WTC11 (cell line): ENCODE data around the gene KRTAP10-6. TPM values are rescaled to one million over a fixed set of nuclear protein-coding genes. Genes with fewer than 3 reads are reported as not detected.

ENCODE experiments used
- ATAC-seq: fragments of 200-7000 bp; cut with Tn5 transposase; 2 replicates; pipeline ENCODE4 v1.10.0; 2021; ENCODE audit warnings: mild to moderate bottlenecking, moderate library complexity
- CTCF ChIA-PET: fragments of 300-600 bp; sonication (Branson Sonifier 250); formaldehyde crosslinking; loops from one replicate; lab custom pipeline; 2021; ENCODE audit warnings: antibody characterized with exemption; lab: Charles Lee
- POLR2A ChIA-PET: fragments of 350-600 bp; sonication (Branson Sonifier 250); formaldehyde crosslinking; loops from one replicate; lab custom pipeline; 2021; ENCODE audit warnings: antibody characterized with exemption; lab: Charles Lee
- DNase-seq: peaks from one replicate; pipeline ENCODE4 v3.0.0; 2021; ENCODE audit warnings: low spot score
- H3K27ac Mint-ChIP-seq: 2 replicates; pipeline ENCODE4 v1.8.0; 2021; ENCODE audit warnings: mixed read lengths
- H3K27me3 Mint-ChIP-seq: 2 replicates; pipeline ENCODE4 v1.8.0; 2021; ENCODE audit warnings: low read depth, mild to moderate bottlenecking, moderate library complexity, mixed read lengths
- H3K36me3 Mint-ChIP-seq: 2 replicates; pipeline ENCODE4 v1.8.0; 2021; ENCODE audit warnings: mixed read lengths
- H3K4me1 Mint-ChIP-seq: 2 replicates; pipeline ENCODE4 v1.8.0; 2022; ENCODE audit warnings: mixed read lengths
- H3K4me3 Mint-ChIP-seq: 2 replicates; pipeline ENCODE4 v1.8.0; 2021; ENCODE audit warnings: mild to moderate bottlenecking, moderate library complexity, mixed read lengths
- H3K9me3 Mint-ChIP-seq: 2 replicates; pipeline ENCODE4 v1.8.0; 2021; ENCODE audit warnings: mixed read lengths
- E2F5 ChIP-seq: sonication (generic); formaldehyde crosslinking; IDR thresholded peaks from 2 replicates; pipeline ENCODE4 v1.8.1; 2022; ENCODE audit warnings: mild to moderate bottlenecking, moderate library complexity, missing genetic modification reagents
- FOXK1 ChIP-seq: sonication (generic); formaldehyde crosslinking; IDR thresholded peaks from 2 replicates; pipeline ENCODE4 v1.8.0; 2022; ENCODE audit warnings: mild to moderate bottlenecking, moderate library complexity, missing genetic modification reagents
- FOXP1 ChIP-seq: sonication (generic); formaldehyde crosslinking; IDR thresholded peaks from 2 replicates; pipeline ENCODE4 v1.8.0; 2022; ENCODE audit warnings: missing genetic modification reagents, mild to moderate bottlenecking, moderate library complexity, borderline replicate concordance
- MLX ChIP-seq: sonication (generic); formaldehyde crosslinking; IDR thresholded peaks from 2 replicates; pipeline ENCODE4 v1.8.1; 2023; ENCODE audit warnings: mild to moderate bottlenecking, missing genetic modification reagents, moderate library complexity
- NFATC4 ChIP-seq: fragments of 250-450 bp; sonication (Bioruptor Pico); IDR thresholded peaks from 2 replicates; pipeline ENCODE4 v1.9.0; 2021; ENCODE audit warnings: mild to moderate bottlenecking
- NR1H2 ChIP-seq: sonication (generic); formaldehyde crosslinking; IDR thresholded peaks from 2 replicates; pipeline ENCODE4 v1.9.0; 2021; ENCODE audit warnings: mild to moderate bottlenecking, moderate library complexity, missing genetic modification reagents
- NR3C1 ChIP-seq: sonication (generic); formaldehyde crosslinking; conservative IDR thresholded peaks from 2 replicates; pipeline ENCODE4 v1.8.1; 2023; ENCODE audit warnings: low read depth, mild to moderate bottlenecking, missing genetic modification reagents
- PRRX2 ChIP-seq: fragments of 250-450 bp; sonication (Bioruptor Pico); IDR thresholded peaks from 2 replicates; pipeline ENCODE4 v1.8.0; 2021; ENCODE audit warnings: mild to moderate bottlenecking
- SMAD4 ChIP-seq: sonication (generic); formaldehyde crosslinking; IDR thresholded peaks from 2 replicates; pipeline ENCODE4 v1.8.0; 2022; ENCODE audit warnings: mild to moderate bottlenecking, missing genetic modification reagents
- SP1 ChIP-seq: sonication (generic); formaldehyde crosslinking; conservative IDR thresholded peaks from 2 replicates; pipeline ENCODE4 v1.8.1; 2022; ENCODE audit warnings: missing genetic modification reagents
- TP53 ChIP-seq: sonication (generic); formaldehyde crosslinking; IDR thresholded peaks from 2 replicates; pipeline ENCODE4 v1.8.1; 2023; ENCODE audit warnings: mild to moderate bottlenecking, missing genetic modification reagents
- ZNF121 ChIP-seq: sonication (generic); formaldehyde crosslinking; IDR thresholded peaks from 2 replicates; pipeline ENCODE4 v1.8.0; 2023; ENCODE audit warnings: missing genetic modification reagents
- ZNF232 ChIP-seq: sonication (generic); formaldehyde crosslinking; IDR thresholded peaks from 2 replicates; pipeline ENCODE4 v1.8.0; 2022; ENCODE audit warnings: mild to moderate bottlenecking, missing genetic modification reagents
- ZNF281 ChIP-seq: sonication (generic); formaldehyde crosslinking; IDR thresholded peaks from 2 replicates; pipeline ENCODE4 v1.8.0; 2023; ENCODE audit warnings: mild to moderate bottlenecking, missing genetic modification reagents
- ZNF396 ChIP-seq: fragments of 250-450 bp; sonication (Bioruptor Pico); IDR thresholded peaks from 2 replicates; pipeline ENCODE4 v1.8.0; 2021; ENCODE audit warnings: mild to moderate bottlenecking, moderate library complexity, borderline replicate concordance
- ZNF425 ChIP-seq: fragments of 250-450 bp; sonication (Bioruptor Pico); conservative IDR thresholded peaks from 2 replicates; pipeline ENCODE4 v1.9.0; 2021; ENCODE audit warnings: mild to moderate bottlenecking
- total RNA-seq: library from RNA; stranded (reverse); gene quantifications from 3 replicates; pipeline ENCODE4 v1.2.3, GENCODE V29; 2021
- TF ChIP-seq, protein P1 (sequence below): sonication (generic); formaldehyde crosslinking; IDR thresholded peaks from 2 replicates; pipeline ENCODE4 v1.8.0; 2022; ENCODE audit warnings: mild to moderate bottlenecking, missing genetic modification reagents
- TF ChIP-seq, protein P2 (sequence below): fragments of 250-450 bp; sonication (Bioruptor Pico); IDR thresholded peaks from 2 replicates; pipeline ENCODE4 v2.1.2; 2022; ENCODE audit warnings: mild to moderate bottlenecking, moderate library complexity

KRTAP10-6 gene
- total RNA-seq, 1 experiment from 2014 or later = 0.17 TPM

DNA sequence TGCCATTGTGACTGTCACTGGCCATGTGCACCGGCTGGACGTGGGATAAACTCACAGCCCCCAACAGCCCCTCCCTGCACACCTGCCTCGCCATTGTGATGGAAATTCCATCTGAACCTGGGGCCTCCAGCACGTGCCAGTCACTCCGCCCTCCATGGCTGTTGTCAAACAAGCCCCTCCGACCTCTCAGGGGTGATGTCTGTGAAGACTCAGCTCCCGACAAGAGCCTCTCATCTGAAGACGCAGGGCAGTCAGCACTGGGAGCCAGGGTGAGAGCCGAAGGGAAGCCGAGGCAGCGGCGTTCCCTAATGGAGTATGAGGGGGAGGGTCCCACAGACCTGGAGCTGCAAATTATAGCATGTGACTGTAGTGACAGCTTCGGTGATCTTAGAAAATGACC lies 39.6 kb downstream of the KRTAP10-6 start (continued):
- TF ChIP-seq, protein P1, sequence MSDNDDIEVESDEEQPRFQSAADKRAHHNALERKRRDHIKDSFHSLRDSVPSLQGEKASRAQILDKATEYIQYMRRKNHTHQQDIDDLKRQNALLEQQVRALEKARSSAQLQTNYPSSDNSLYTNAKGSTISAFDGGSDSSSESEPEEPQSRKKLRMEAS (CRISPR knock-in tag) = peak; percentile 88
- peak; percentile 50; the same call in 1 of the 2 replicates for TF ChIP-seq FOXP1 (CRISPR knock-in tag)
- TF ChIP-seq ZNF281 (CRISPR knock-in tag) = no peak
- no peak for TF ChIP-seq ZNF425 (CRISPR knock-in tag)
- TF ChIP-seq TP53 (CRISPR knock-in tag) = no peak
- TF ChIP-seq MLX = no peak
- TF ChIP-seq, protein P2, sequence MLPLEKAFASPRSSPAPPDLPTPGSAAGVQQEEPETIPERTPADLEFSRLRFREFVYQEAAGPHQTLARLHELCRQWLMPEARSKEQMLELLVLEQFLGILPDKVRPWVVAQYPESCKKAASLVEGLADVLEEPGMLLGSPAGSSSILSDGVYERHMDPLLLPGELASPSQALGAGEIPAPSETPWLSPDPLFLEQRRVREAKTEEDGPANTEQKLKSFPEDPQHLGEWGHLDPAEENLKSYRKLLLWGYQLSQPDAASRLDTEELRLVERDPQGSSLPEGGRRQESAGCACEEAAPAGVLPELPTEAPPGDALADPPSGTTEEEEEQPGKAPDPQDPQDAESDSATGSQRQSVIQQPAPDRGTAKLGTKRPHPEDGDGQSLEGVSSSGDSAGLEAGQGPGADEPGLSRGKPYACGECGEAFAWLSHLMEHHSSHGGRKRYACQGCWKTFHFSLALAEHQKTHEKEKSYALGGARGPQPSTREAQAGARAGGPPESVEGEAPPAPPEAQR (CRISPR knock-in tag) = no peak
- no peak for TF ChIP-seq NR3C1 (CRISPR knock-in tag)
- 0 out of 2 replicates have a peak, but pooled peaks have one; percentile 27 for TF ChIP-seq ZNF232 (CRISPR knock-in tag)
- no peak for TF ChIP-seq NFATC4 (CRISPR knock-in tag)
- no peak for TF ChIP-seq ZNF396 (CRISPR knock-in tag)
- TF ChIP-seq ZNF121 (CRISPR knock-in tag) = no peak
- TF ChIP-seq E2F5 (CRISPR knock-in tag) = no peak
- TF ChIP-seq SMAD4 (CRISPR knock-in tag) = 0 out of 2 replicates have a peak, but pooled peaks have one; percentile 32
- TF ChIP-seq FOXK1 (CRISPR knock-in tag) = 0 out of 2 replicates have a peak, but pooled peaks have one; percentile 38
- no peak for TF ChIP-seq SP1 (CRISPR knock-in tag)
- TF ChIP-seq PRRX2 (CRISPR knock-in tag) = no peak

GRCh38 chr21:44552136-44552535 lies 40.2 kb downstream of the KRTAP10-6 start:
- no peak for DNase-seq
- TF ChIP-seq NR1H2 (CRISPR knock-in tag) (no peak), NR3C1 (CRISPR knock-in tag) (no peak)
- TF ChIP-seq, all 79 proteins: peak for 0
- ChIA-PET POLR2A (no interaction called here), CTCF (interaction anchor here (1.0 to 1.2 kb wide), 3 partner anchors 41 to 241 kb away, joined by 3 to 4 read pairs (median 3); no protein-coding TSS in a partner anchor)
- H3K9me3 Mint-ChIP-seq = peaks cover 7% of the 10 kb centered on the region
- ATAC-seq = no peak
- H3K27me3 Mint-ChIP-seq = no peaks in the 10 kb centered on the region
- peaks cover 2% of the 10 kb centered on the region for H3K36me3 Mint-ChIP-seq
- H3K4me3 Mint-ChIP-seq = no peak overlapping the region
- H3K4me1 Mint-ChIP-seq = peaks cover 54% of the 10 kb centered on the region
- H3K27ac Mint-ChIP-seq = no peak overlapping the region
